ENCODE measurements around the gene NPIPA3. TPM values are rescaled to one million over a fixed set of nuclear protein-coding genes. Genes with fewer than 3 reads are reported as not detected.

NPIPA3 gene
- total RNA-seq, 4 donors from 2014 or later, result 0.38 to 1.4 TPM; not detected in 2

GRCh38 chr16:14669776-14670175, 33.4 kb upstream of the NPIPA3 start:
- no peaks in the 10 kb centered on the region for H3K9me3 ChIP-seq
- peaks cover 0 to 6% of the 10 kb centered on the region in 2 donors for H3K4me1 ChIP-seq
- DNase-seq (peak in 1 of 2 donors; percentile 19), ATAC-seq (no peak)
- H3K27me3 ChIP-seq, result no peaks in the 10 kb centered on the region
- TF ChIP-seq POLR2A (IDR thresholded peaks at IDR 0.05) (no peak), CTCF (IDR thresholded peaks at IDR 0.05 in 4 of 5, conservative IDR thresholded peaks at IDR 0.05 in 1 of 5) (no peak)
- no peak overlapping the region for H3K4me3 ChIP-seq
- in situ Hi-C loops (cut with MboI; ENCODE audit: low sequenced_read_pairs in 4 of 4), result no loop called here
- peaks cover 0 to 36% of the 10 kb centered on the region in 2 donors for H3K36me3 ChIP-seq
- intact Hi-C loops (cut with DNase I; ENCODE audit: low total_unique reads), result no loop called here
- no peak overlapping the region for H3K27ac ChIP-seq

GRCh38 chr16:14672403-14672971, 30.7 kb upstream of the NPIPA3 start:
- intact Hi-C loops (cut with DNase I; ENCODE audit: low total_unique reads) (no loop called here), in situ Hi-C loops (cut with MboI; ENCODE audit: low sequenced_read_pairs in 4 of 4) (no loop called here)
- no peaks in the 10 kb centered on the region for H3K9me3 ChIP-seq
- no peak overlapping the region for H3K4me3 ChIP-seq
- no peak for DNase-seq
- no peak overlapping the region for H3K27ac ChIP-seq
- peaks cover 0 to 6% of the 10 kb centered on the region in 2 donors for H3K4me1 ChIP-seq
- TF ChIP-seq CTCF (IDR thresholded peaks at IDR 0.05 in 4 of 5, conservative IDR thresholded peaks at IDR 0.05 in 1 of 5), result no peak
- no peak for TF ChIP-seq POLR2A (IDR thresholded peaks at IDR 0.05)
- ATAC-seq, result no peak
- no peaks in the 10 kb centered on the region for H3K27me3 ChIP-seq
- H3K36me3 ChIP-seq, result peaks cover 0 to 10% of the 10 kb centered on the region in 2 donors

GRCh38 chr16:14676633-14677032, 26.6 kb upstream of the NPIPA3 start:
- H3K4me3 ChIP-seq, result no peak overlapping the region
- intact Hi-C loops (cut with DNase I; ENCODE audit: low total_unique reads), result no loop called here
- H3K4me1 ChIP-seq, result no peaks in the 10 kb centered on the region
- H3K36me3 ChIP-seq, result no peaks in the 10 kb centered on the region
- DNase-seq, result no peak
- H3K27me3 ChIP-seq, result no peaks in the 10 kb centered on the region
- ATAC-seq, result no peak
- TF ChIP-seq POLR2A (IDR thresholded peaks at IDR 0.05) (no peak), CTCF (IDR thresholded peaks at IDR 0.05 in 4 of 5, conservative IDR thresholded peaks at IDR 0.05 in 1 of 5) (no peak)
- in situ Hi-C loops (cut with MboI; ENCODE audit: low sequenced_read_pairs in 4 of 4), result no loop called here
- no peak overlapping the region for H3K27ac ChIP-seq
- H3K9me3 ChIP-seq, result no peaks in the 10 kb centered on the region

- H3K27me3 ChIP-seq, result no peaks in the 10 kb centered on the region
- H3K4me3 ChIP-seq, result no peak overlapping the region
- no peak for TF ChIP-seq POLR2A (IDR thresholded peaks at IDR 0.05)
- TF ChIP-seq CTCF (IDR thresholded peaks at IDR 0.05 in 4 of 5, conservative IDR thresholded peaks at IDR 0.05 in 1 of 5), result no peak
- intact Hi-C loops (cut with DNase I; ENCODE audit: low total_unique reads) (no loop called here), in situ Hi-C loops (cut with MboI; ENCODE audit: low sequenced_read_pairs in 4 of 4) (no loop called here)
- ATAC-seq (no peak), DNase-seq (no peak)
- H3K4me1 ChIP-seq, result no peaks in the 10 kb centered on the region
- H3K9me3 ChIP-seq, result no peaks in the 10 kb centered on the region
- H3K36me3 ChIP-seq, result no peaks in the 10 kb centered on the region
- H3K27ac ChIP-seq, result no peak overlapping the region
Observed at GRCh38 chr16:14677627-14678026, 25.6 kb upstream of the NPIPA3 start.

All from gastrocnemius medialis (tissue), 4 donors.